Activated CD4-positive, alpha-beta T cell treated with anti-CD3 and anti-CD28 coated beads, Interleukin-2, amount 50 U/mL, for 24 hours (primary cell): ENCODE measurements around the gene EML5.
"Not testable (repeated sequence)": the region's sequence is repeated elsewhere in the genome, so short reads cannot be mapped to it uniquely, and the experiment has no call there.

Experiments used
- DNase-seq, 2 donors: peaks; one replicate each; pipeline ENCODE4 v3.0.0-alpha.2; 2020; ENCODE audit warnings: low read depth in 1 of 2, low spot score in 1 of 2

The EML5 gene

GRCh38 chr14:88804035-88804434 is 11.3 kb upstream of the EML5 start:
- no peak for DNase-seq

- no peak for DNase-seq
Observed at GRCh38 chr14:88802596-88802995, 9.8 kb upstream of the EML5 start.

- DNase-seq: no peak
Observed at GRCh38 chr14:88799522-88799921, 6.8 kb upstream of the EML5 start.

GRCh38 chr14:88798156-88798555 is 5.4 kb upstream of the EML5 start:
- no peak for DNase-seq

- no peak for DNase-seq
Observed at GRCh38 chr14:88793259-88793625, 489 bp upstream of the EML5 start.

- no peak for DNase-seq
Observed at GRCh38 chr14:88791629-88792472, 902 bp downstream of the EML5 start.

GRCh38 chr14:88791252-88791621 is 1.5 kb downstream of the EML5 start:
- DNase-seq: no peak

GRCh38 chr14:88790501-88791251 is 2.1 kb downstream of the EML5 start:
- no peak for DNase-seq

GRCh38 chr14:88789573-88789972 is 3.2 kb downstream of the EML5 start:
- DNase-seq: not testable (repeated sequence)

GRCh38 chr14:88786715-88787114 is 6.0 kb downstream of the EML5 start:
- no peak for DNase-seq

GRCh38 chr14:88785911-88786310 is 6.8 kb downstream of the EML5 start:
- no peak for DNase-seq

GRCh38 chr14:88775532-88775931 is 17.2 kb downstream of the EML5 start:
- DNase-seq: no peak

- DNase-seq: no peak
Observed at GRCh38 chr14:88770736-88771135, 22.0 kb downstream of the EML5 start.

GRCh38 chr14:88765130-88765529 is 27.6 kb downstream of the EML5 start:
- DNase-seq: no peak

GRCh38 chr14:88753873-88754272 is 38.9 kb downstream of the EML5 start:
- DNase-seq: no peak

GRCh38 chr14:88750945-88751344 is 41.8 kb downstream of the EML5 start:
- DNase-seq: no peak

- no peak for DNase-seq
Observed at GRCh38 chr14:88750413-88750812, 42.3 kb downstream of the EML5 start.

- no peak for DNase-seq
Observed at GRCh38 chr14:88749139-88749538, 43.6 kb downstream of the EML5 start.

- DNase-seq: no peak
Observed at GRCh38 chr14:88748288-88748687, 44.5 kb downstream of the EML5 start.

- no peak for DNase-seq
Observed at GRCh38 chr14:88746052-88746451, 46.7 kb downstream of the EML5 start.

GRCh38 chr14:88737245-88737644 is 55.5 kb downstream of the EML5 start:
- DNase-seq: no peak

- DNase-seq: no peak
Observed at GRCh38 chr14:88733121-88733520, 59.6 kb downstream of the EML5 start.

- DNase-seq: no peak
Observed at GRCh38 chr14:88729159-88729558, 63.6 kb downstream of the EML5 start.
